Measurements from ENCODE around the gene PCGF2.

PCGF2 gene

GRCh38 chr17:38717139-38717745, 30.9 kb downstream of the PCGF2 start:
- no peak for DNase-seq (ENCODE audit: low spot score)

- no peak for DNase-seq (ENCODE audit: low spot score)
These were observed 31.6 kb downstream of the PCGF2 start for GRCh38 chr17:38716368-38717005.

- DNase-seq (ENCODE audit: low spot score) = no peak
These were observed 32.8 kb downstream of the PCGF2 start for GRCh38 chr17:38715216-38715943.

GRCh38 chr17:38713456-38714075, 34.6 kb downstream of the PCGF2 start:
- DNase-seq (ENCODE audit: low spot score) = no peak

- no peak for DNase-seq (ENCODE audit: low spot score)
These were observed 35.5 kb downstream of the PCGF2 start for GRCh38 chr17:38712593-38712992.

- no peak for DNase-seq (ENCODE audit: low spot score)
These were observed 36.2 kb downstream of the PCGF2 start for GRCh38 chr17:38711792-38712571.

- no peak for DNase-seq (ENCODE audit: low spot score)
These were observed 37.2 kb downstream of the PCGF2 start for GRCh38 chr17:38710985-38711384.

- no peak for DNase-seq (ENCODE audit: low spot score)
These were observed 37.6 kb downstream of the PCGF2 start for GRCh38 chr17:38710604-38710962.

- no peak for DNase-seq (ENCODE audit: low spot score)
These were observed 38.1 kb downstream of the PCGF2 start for GRCh38 chr17:38709864-38710603.

- DNase-seq (ENCODE audit: low spot score) = no peak
These were observed 38.9 kb downstream of the PCGF2 start for GRCh38 chr17:38709104-38709820.

GRCh38 chr17:38707678-38708351, 40.3 kb downstream of the PCGF2 start:
- DNase-seq (ENCODE audit: low spot score) = no peak

- no peak for DNase-seq (ENCODE audit: low spot score)
These were observed 41.5 kb downstream of the PCGF2 start for GRCh38 chr17:38706505-38707216.

GRCh38 chr17:38705803-38706504, 42.2 kb downstream of the PCGF2 start:
- DNase-seq (ENCODE audit: low spot score) = peak; percentile 71

- DNase-seq (ENCODE audit: low spot score) = peak; percentile 78
These were observed 42.7 kb downstream of the PCGF2 start for GRCh38 chr17:38705523-38705802.

GRCh38 chr17:38704606-38705522, 43.3 kb downstream of the PCGF2 start, which contains the start of gene MLLT6:
Gene MLLT6 (plus strand): TSS chr17:38705273. CDS start chr17:38705633, 360 bp downstream.
- DNase-seq (ENCODE audit: low spot score) = peak; percentile 87

GRCh38 chr17:38703742-38704605, 44.2 kb downstream of the PCGF2 start:
- peak; percentile 85 for DNase-seq (ENCODE audit: low spot score)
